Endothelial cell of umbilical vein (primary cell): ENCODE data around the gene CLTC. TPM values are rescaled to one million over a fixed set of nuclear protein-coding genes. Genes with fewer than 3 reads are reported as not detected.

Experiments
- BruUV-seq: library from RNA; stranded (reverse); fragments of 400-500 nt; replicated peaks from 2 replicates; lab custom pipeline; 2021; lab: Mats Ljungman, UMichigan
- CTCF ChIA-PET: fragments of 300-600, 350-600 bp; sonication (Branson Sonifier 250); formaldehyde crosslinking; loops from one replicate; lab custom pipeline; 2021; ENCODE audit warnings: antibody characterized with exemption, inconsistent platforms; lab: Charles Lee
- POLR2A ChIA-PET: fragments of 300-600, 350-600 bp; sonication (Branson Sonifier 250); formaldehyde crosslinking; loops from one replicate; lab custom pipeline; 2021; ENCODE audit warnings: antibody characterized with exemption, inconsistent platforms; lab: Charles Lee
- DNase-seq: peaks from one replicate; pipeline ENCODE4 v3.0.0-alpha.2; 2011; ENCODE audit warnings: low read depth, low spot score
- FAIRE-seq: peaks from 2 replicates; lab custom pipeline; 2011; peaks lifted over from hg19 to GRCh38; lab: Jason Lieb, UNC
- H2AFZ ChIP-seq: 2 replicates; pipeline ENCODE4 v1.6.0; 2012; ENCODE audit warnings: low read depth, low read length, control low read depth, inconsistent platforms
- H3K27ac ChIP-seq: 2 replicates; pipeline ENCODE4 v1.5.1; 2011; ENCODE audit warnings: low read depth, mild to moderate bottlenecking, control low read depth, low read length, moderate library complexity; ENCODE audit not compliant: insufficient read depth
- H3K27me3 ChIP-seq, 2 experiments: 2 replicates each; pipeline versions ENCODE4 v1.6.0 to v1.6.1; 2011; ENCODE audit warnings: low read length in 2 of 2, mixed read lengths in 1 of 2; ENCODE audit not compliant: control insufficient read depth in 2 of 2, insufficient read depth in 2 of 2
- H3K36me3 ChIP-seq, 2 experiments: 2 replicates in 1 of 2; 3 replicates in 1 of 2; pipeline ENCODE4 v1.5.1; 2011; ENCODE audit warnings: low read length in 2 of 2, mild to moderate bottlenecking in 1 of 2, moderate library complexity in 1 of 2; ENCODE audit not compliant: control insufficient read depth in 2 of 2, insufficient read depth in 2 of 2; ENCODE audit errors: extremely low read depth in 1 of 2
- H3K4me1 ChIP-seq: 3 replicates; pipeline ENCODE4 v1.5.1; 2011; ENCODE audit warnings: mild to moderate bottlenecking, low read length; ENCODE audit not compliant: control insufficient read depth, insufficient read depth; ENCODE audit errors: extremely low read depth
- H3K4me2 ChIP-seq: 2 replicates; pipeline ENCODE4 v1.6.1; 2011; ENCODE audit warnings: low read length, control low read depth, mixed read lengths; ENCODE audit not compliant: insufficient read depth
- H3K4me3 ChIP-seq, 3 experiments: fragments of 200-600 bp in 1 of 3; sonication (generic), shearing (Covaris generic) in 1 of 3; replicated peaks in 1 of 3; 2 replicates each; pipeline ENCODE4 v1.5.1; 2011 to 2016; ENCODE audit warnings: control low read depth in 3 of 3, low read length in 3 of 3, mild to moderate bottlenecking in 2 of 3, inconsistent platforms in 1 of 3, low read depth in 1 of 3, moderate library complexity in 1 of 3; ENCODE audit not compliant: insufficient read depth in 1 of 3
- H3K79me2 ChIP-seq: 2 replicates; pipeline ENCODE4 v1.6.0; 2012; ENCODE audit warnings: low read length, inconsistent platforms; ENCODE audit not compliant: control insufficient read depth, insufficient read depth
- H3K9ac ChIP-seq: replicated peaks from 2 replicates; pipeline ENCODE3; 2011; ENCODE audit warnings: low read length, control low read depth; ENCODE audit not compliant: insufficient read depth; ENCODE audit errors: extremely low read depth
- H3K9me1 ChIP-seq: replicated peaks from 3 replicates; pipeline ENCODE4 v1.6.0; 2011; ENCODE audit warnings: mild to moderate bottlenecking, low read length; ENCODE audit not compliant: control insufficient read depth, insufficient read depth; ENCODE audit errors: extremely low read depth
- H3K9me3 ChIP-seq: replicated peaks from 2 replicates; pipeline ENCODE4 v1.5.1; 2012; ENCODE audit warnings: low read length, inconsistent platforms; ENCODE audit not compliant: control insufficient read depth, insufficient read depth
- H4K20me1 ChIP-seq: replicated peaks from 2 replicates; pipeline ENCODE3; 2011; ENCODE audit warnings: mild to moderate bottlenecking, low read length; ENCODE audit not compliant: control insufficient read depth, insufficient read depth; ENCODE audit errors: extremely low read depth
- CTCF ChIP-seq, 2 donors: IDR thresholded peaks; 1 replicate in 1 of 2; 2 replicates in 1 of 2; pipeline ENCODE4 v1.5.1; 2011; ENCODE audit warnings: low read length in 2 of 2, mild to moderate bottlenecking in 2 of 2, moderate library complexity in 2 of 2, control low read depth in 1 of 2, inconsistent platforms in 1 of 2, low read depth in 1 of 2; ENCODE audit not compliant: insufficient read depth in 1 of 2; ENCODE audit errors: extremely low read depth in 1 of 2
- EZH2 ChIP-seq: IDR thresholded peaks from 2 replicates; pipeline ENCODE4 v1.6.1; 2012; ENCODE audit warnings: borderline replicate concordance, low read depth, mild to moderate bottlenecking, moderate library complexity, low read length, inconsistent platforms; ENCODE audit not compliant: severe bottlenecking
- FOS ChIP-seq: IDR thresholded peaks from 2 replicates; pipeline ENCODE4 v1.6.1; 2011; ENCODE audit warnings: mild to moderate bottlenecking, low read length, moderate library complexity, borderline replicate concordance; ENCODE audit not compliant: insufficient read depth
- GATA2 ChIP-seq: IDR thresholded peaks from 2 replicates; pipeline ENCODE4 v1.7.0; 2011; ENCODE audit warnings: low read depth, mild to moderate bottlenecking, moderate library complexity, mixed read lengths, low read length; ENCODE audit not compliant: insufficient read length, insufficient read depth
- JUN ChIP-seq: IDR thresholded peaks from 2 replicates; pipeline ENCODE4 v1.6.1; 2011; ENCODE audit warnings: borderline replicate concordance, low read depth; ENCODE audit not compliant: insufficient read length, insufficient read depth
- MAX ChIP-seq: IDR thresholded peaks from 2 replicates; pipeline ENCODE4 v1.6.1; 2011; ENCODE audit not compliant: insufficient read depth, insufficient read length
- MYC ChIP-seq: IDR thresholded peaks from one replicate; pipeline ENCODE4 v1.6.1; 2011; ENCODE audit warnings: mild to moderate bottlenecking, low read depth, low read length
- POLR2A ChIP-seq: IDR thresholded peaks from 2 replicates; pipeline ENCODE4 v1.6.1; 2012; ENCODE audit warnings: low read depth, mild to moderate bottlenecking, control low read depth, low read length
- POLR2AphosphoS5 ChIP-seq: IDR thresholded peaks from 2 replicates; pipeline ENCODE4 v1.6.1; 2012; ENCODE audit warnings: low read depth, mild to moderate bottlenecking, control low read depth, low read length, moderate library complexity; ENCODE audit not compliant: insufficient read depth
- dilution Hi-C: fragments of 300-500 bp; cut with MboI; formaldehyde crosslinking; loops from one replicate; pipeline ENCODE4 v1.15.0; 2019; ENCODE audit warnings: low sequenced_read_pairs; ENCODE audit not compliant: extremely low pct_ligation_motif_present
- intact Hi-C: fragments of 100-400 bp; cut with micrococcal nuclease; formaldehyde crosslinking; loops from one replicate; pipeline ENCODE4 v1.10.0; 2022
- polyA plus RNA-seq, 4 experiments: library from polyadenylated mRNA; depleted of rRNA in 3 of 4; stranded (reverse) in 3 of 4; unstranded in 1 of 4; fragments of >200 nt; gene quantifications; 2 replicates each; pipeline versions ENCODE4 v1.2.1 to v1.2.3, GENCODE V29; 2011 to 2012; ENCODE audit warnings: missing spikeins in 1 of 4
- total RNA-seq: library from RNA; stranded (reverse); gene quantifications from 2 replicates; pipeline ENCODE4 v1.2.3, GENCODE V29; 2021

Gene CLTC
- total and polyA plus RNA-seq, 2 donors (not counting 3 experiments of a cell fraction or from before 2014, with no cell fraction given): 164 to 326 TPM

DNA sequence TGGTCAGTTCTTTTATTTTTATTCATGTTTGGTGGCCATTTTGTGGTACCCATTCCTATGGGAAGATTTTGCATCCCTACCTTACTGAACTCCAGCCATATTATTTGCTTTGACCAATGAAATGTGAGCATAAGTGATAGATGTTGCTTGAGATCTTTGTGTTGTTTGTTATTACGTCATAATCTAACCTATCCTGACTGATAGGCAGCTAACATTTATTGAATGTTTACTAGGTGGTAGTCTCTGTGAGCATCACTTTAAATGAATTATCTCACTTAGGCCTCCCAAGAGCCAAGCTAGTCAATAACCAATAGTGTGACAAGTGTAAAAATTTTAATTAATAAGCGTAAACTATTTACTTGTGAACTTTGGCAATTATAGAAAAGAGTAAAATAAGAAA is 125.3 kb downstream of the CLTC start:
- DNase-seq (no peak), FAIRE-seq (no peak)
- Histone ChIP-seq H3K9me3 (no peaks in the 10 kb centered on the region), H3K79me2 (no peaks in the 10 kb centered on the region), H3K27ac (no peak overlapping the region), H2AFZ (no peak overlapping the region), H4K20me1 (no peaks in the 10 kb centered on the region), H3K36me3 (peaks cover 0 to 3% of the 10 kb centered on the region in 2 experiments), H3K27me3 (no peaks in the 10 kb centered on the region), H3K4me3 (no peak overlapping the region), H3K9ac (no peak overlapping the region), H3K4me1 (no peaks in the 10 kb centered on the region), H3K9me1 (no peaks in the 10 kb centered on the region), H3K4me2 (no peak overlapping the region)
- dilution Hi-C loops (loop anchor here (10.0 kb wide), 1 partner anchor 130 kb away; no protein-coding TSS in a partner anchor), intact Hi-C loops (loop anchor here (10.0 kb wide), 2 partner anchors 290 to 430 kb away; no protein-coding TSS in a partner anchor)
- POLR2A ChIA-PET: interaction anchor here (0.6 kb wide), 2 partner anchors 101 to 157 kb away, joined by 4 read pairs; no protein-coding TSS in a partner anchor
- BruUV-seq: no TSS peak
- TF ChIP-seq FOS (no peak), MAX (no peak), EZH2 (no peak), GATA2 (no peak), CTCF (IDR thresholded peaks at IDR 0.05; ENCODE audit: extremely low read depth in 1 of 2, insufficient read depth in 1 of 2, low read depth in 1 of 2, low read length in 2 of 2) (no peak), POLR2AphosphoS5 (no peak), MYC (no peak), POLR2A (no peak), JUN (no peak)
- CTCF ChIA-PET: interaction anchor here (0.7 to 1.8 kb wide), 12 partner anchors 9 to 435 kb away, joined by 3 to 10 read pairs (median 3); no protein-coding TSS in a partner anchor

Other genes with a start within 250 kb of the CLTC start
- gene DHX40, start 54.3 kb upstream of the CLTC start, total RNA-seq: 28.6 and 29.7 TPM in 2 replicates
- gene DHX40, start 54.3 kb upstream of the CLTC start, polyA plus RNA-seq: 11.6 and 14.0 TPM in 2 replicates
- 40.1 and 41.2 TPM in 2 replicates for gene PTRH2, start 87.5 kb downstream of the CLTC start, total RNA-seq
- 40.0 and 46.7 TPM in 2 replicates for gene PTRH2, start 87.5 kb downstream of the CLTC start, polyA plus RNA-seq
- 270 and 321 TPM in 2 replicates for gene VMP1, start 87.8 kb downstream of the CLTC start, total RNA-seq
- gene VMP1, start 87.8 kb downstream of the CLTC start, polyA plus RNA-seq: 121 and 138 TPM in 2 replicates